Measurements from ENCODE around the gene PALLD. TPM values are rescaled to one million over a fixed set of nuclear protein-coding genes. Genes with fewer than 3 reads are reported as not detected.

Gene PALLD
- total and polyA plus RNA-seq, 2 of the 13 experiments (the other 11 are each of a cell fraction or from before 2014, with no cell fraction given) = 0.50 to 1.5 TPM

DNA sequence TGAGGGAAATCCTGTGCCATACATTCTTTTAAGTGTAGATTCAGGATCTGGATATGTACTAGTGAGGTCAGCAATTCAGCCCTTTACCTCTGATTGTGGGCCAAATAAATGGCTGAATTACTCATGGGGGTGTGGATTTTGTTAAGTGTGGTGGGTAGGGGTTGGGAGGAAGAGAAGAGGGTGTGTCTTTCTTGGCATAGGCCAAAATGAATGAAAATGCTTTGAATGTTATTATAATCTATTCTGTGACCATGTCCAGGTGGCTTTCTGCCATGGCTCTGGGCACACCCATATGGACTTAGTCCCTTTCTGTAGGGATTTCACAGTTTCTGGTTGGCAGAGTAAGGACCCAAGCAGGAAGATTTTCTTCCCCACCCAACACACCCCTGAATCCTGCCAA, 268.9 kb downstream of the PALLD start:
- in situ Hi-C loops (cut with HindIII; ENCODE audit: extremely low pct_ligation_motif_present, low pct_unique_long_range_greater_than_20kb) = no loop called here
- POLR2A ChIA-PET = no interaction called here

DNA sequence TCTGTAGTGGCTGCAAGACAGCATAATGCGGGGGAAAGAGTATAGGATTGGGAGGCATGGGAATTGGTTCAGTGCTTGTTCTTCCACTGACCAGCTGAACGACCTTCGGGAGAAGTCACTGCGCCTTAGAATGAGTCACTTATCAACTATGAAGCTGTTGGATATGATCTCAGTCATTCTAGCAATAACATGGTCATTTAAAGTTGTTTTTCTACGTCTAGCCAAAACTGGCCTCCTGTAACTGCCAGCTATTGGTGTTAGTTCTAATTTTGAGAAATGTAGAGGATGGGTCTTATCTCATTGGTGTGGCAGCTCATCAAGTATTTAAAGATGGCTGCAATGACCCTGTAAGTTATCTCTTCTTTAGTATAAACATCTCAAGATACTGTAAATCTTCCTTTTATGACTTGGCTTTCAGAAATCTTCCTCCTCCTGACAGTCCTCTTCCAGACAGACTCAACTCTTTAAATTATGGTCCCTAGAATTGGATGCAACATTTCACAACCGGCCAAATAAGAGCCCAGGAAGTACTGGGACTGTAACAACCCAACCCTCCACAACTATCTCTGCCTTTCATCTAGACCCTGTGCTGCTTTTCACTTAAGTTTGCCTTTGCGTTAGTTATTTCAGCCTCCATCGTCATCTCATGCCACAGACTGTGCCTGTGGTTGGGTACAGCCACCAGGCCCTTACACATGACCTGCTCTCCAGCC, 269.9 kb downstream of the PALLD start:
- Histone ChIP-seq H3K9me3 (ENCODE audit: low read length) (no peaks in the 10 kb centered on the region), H3K4me3 (replicated peaks in 1 of 3; ENCODE audit: insufficient read depth in 1 of 3, low read depth in 2 of 3, low read length in 3 of 3) (no peak overlapping the region), H3K27me3 (ENCODE audit: control insufficient read depth in 1 of 2, insufficient read depth in 2 of 2, low read length in 2 of 2) (peaks cover 0 to 3% of the 10 kb centered on the region in 2 experiments; a peak in 2 of 5 replicates), H4K20me1 (ENCODE audit: insufficient read depth, low read length) (no peaks in the 10 kb centered on the region), H2AFZ (ENCODE audit: low read length) (no peak overlapping the region), H3K27ac (ENCODE audit: extremely low read length, insufficient read depth, low read length) (no peak overlapping the region), H3K4me1 (ENCODE audit: insufficient read depth, low read length) (no peaks in the 10 kb centered on the region), H3K9ac (ENCODE audit: insufficient read depth, low read depth, low read length) (no peak overlapping the region), H3K4me2 (ENCODE audit: low read depth, low read length) (no peak overlapping the region), H3K36me3 (replicated peaks in 1 of 2; ENCODE audit: control insufficient read depth in 1 of 2, insufficient read depth in 2 of 2, low read length in 2 of 2) (no peaks in the 10 kb centered on the region), H3K79me2 (ENCODE audit: insufficient read depth, low read length) (no peaks in the 10 kb centered on the region)
- intact Hi-C loops (cut with micrococcal nuclease; ENCODE audit: unreplicated experiment) = no loop called here
- TF ChIP-seq ZNF556 (CRISPR knock-in tag; IDR thresholded peaks at IDR 0.05; ENCODE audit: borderline replicate concordance) = no peak
- WGBS (ENCODE audit: low lambda C conversion rate) = 28% methylated on average over 8 of the region's 8 CpGs
- ATAC-seq (no peak), FAIRE-seq (no peak), DNase-seq (ENCODE audit: low spot score) (no peak)
- no TSS peak for BruUV-seq (replicated peaks)
- in situ Hi-C loops (cut with HindIII; ENCODE audit: extremely low pct_ligation_motif_present, low pct_unique_long_range_greater_than_20kb) = no loop called here
- ChIA-PET POLR2A (no interaction called here), CTCF (ENCODE audit: low intra/inter-chr PET ratio, low total read pairs) (no interaction called here)

More for the DNA sequence above, 268.9 kb downstream of the PALLD start:
- Histone ChIP-seq H4K20me1 (ENCODE audit: insufficient read depth, low read length) (no peaks in the 10 kb centered on the region), H2AFZ (ENCODE audit: low read length) (no peak overlapping the region), H3K27ac (ENCODE audit: extremely low read length, insufficient read depth, low read length) (no peak overlapping the region), H3K9me3 (ENCODE audit: low read length) (no peaks in the 10 kb centered on the region), H3K4me2 (ENCODE audit: low read depth, low read length) (no peak overlapping the region), H3K36me3 (replicated peaks in 1 of 2; ENCODE audit: control insufficient read depth in 1 of 2, insufficient read depth in 2 of 2, low read length in 2 of 2) (no peaks in the 10 kb centered on the region), H3K4me3 (replicated peaks in 1 of 3; ENCODE audit: insufficient read depth in 1 of 3, low read depth in 2 of 3, low read length in 3 of 3) (no peak overlapping the region), H3K79me2 (ENCODE audit: insufficient read depth, low read length) (no peaks in the 10 kb centered on the region), H3K9ac (ENCODE audit: insufficient read depth, low read depth, low read length) (no peak overlapping the region), H3K4me1 (ENCODE audit: insufficient read depth, low read length) (no peaks in the 10 kb centered on the region), H3K27me3 (ENCODE audit: control insufficient read depth in 1 of 2, insufficient read depth in 2 of 2, low read length in 2 of 2) (peaks cover 0 to 3% of the 10 kb centered on the region in 2 experiments; a peak in 2 of 5 replicates)
- TF ChIP-seq SMARCE1 (IDR thresholded peaks at IDR 0.05; ENCODE audit: borderline replicate concordance) = no peak
- no peak for TF ChIP-seq ZFP36L2 (CRISPR knock-in tag; IDR thresholded peaks at IDR 0.05)
- no peak for TF ChIP-seq ETV5 (CRISPR knock-in tag; IDR thresholded peaks at IDR 0.05; ENCODE audit: borderline replicate concordance)
- TF ChIP-seq YEATS2 (CRISPR knock-in tag; IDR thresholded peaks at IDR 0.05; ENCODE audit: borderline replicate concordance) = no peak
- TF ChIP-seq ZFX (CRISPR knock-in tag; IDR thresholded peaks at IDR 0.05; ENCODE audit: low read depth) = no peak
- no TSS peak for BruUV-seq (replicated peaks)
- no peak for ATAC-seq
- FAIRE-seq = no peak
- CTCF ChIA-PET (ENCODE audit: low intra/inter-chr PET ratio, low total read pairs) = no interaction called here
- no peak for DNase-seq (ENCODE audit: low spot score)
- intact Hi-C loops (cut with micrococcal nuclease; ENCODE audit: unreplicated experiment) = no loop called here
